NCI-H2107 (cell line): Measurements from ENCODE around the gene SLC10A7.

ENCODE experiments used
- DNase-seq: peaks from one replicate; lab custom pipeline; 2025; lab: John Stamatoyannopoulos, UW

SLC10A7 gene, protein sequence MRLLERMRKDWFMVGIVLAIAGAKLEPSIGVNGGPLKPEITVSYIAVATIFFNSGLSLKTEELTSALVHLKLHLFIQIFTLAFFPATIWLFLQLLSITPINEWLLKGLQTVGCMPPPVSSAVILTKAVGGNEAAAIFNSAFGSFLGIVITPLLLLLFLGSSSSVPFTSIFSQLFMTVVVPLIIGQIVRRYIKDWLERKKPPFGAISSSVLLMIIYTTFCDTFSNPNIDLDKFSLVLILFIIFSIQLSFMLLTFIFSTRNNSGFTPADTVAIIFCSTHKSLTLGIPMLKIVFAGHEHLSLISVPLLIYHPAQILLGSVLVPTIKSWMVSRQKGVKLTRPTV

DNA sequence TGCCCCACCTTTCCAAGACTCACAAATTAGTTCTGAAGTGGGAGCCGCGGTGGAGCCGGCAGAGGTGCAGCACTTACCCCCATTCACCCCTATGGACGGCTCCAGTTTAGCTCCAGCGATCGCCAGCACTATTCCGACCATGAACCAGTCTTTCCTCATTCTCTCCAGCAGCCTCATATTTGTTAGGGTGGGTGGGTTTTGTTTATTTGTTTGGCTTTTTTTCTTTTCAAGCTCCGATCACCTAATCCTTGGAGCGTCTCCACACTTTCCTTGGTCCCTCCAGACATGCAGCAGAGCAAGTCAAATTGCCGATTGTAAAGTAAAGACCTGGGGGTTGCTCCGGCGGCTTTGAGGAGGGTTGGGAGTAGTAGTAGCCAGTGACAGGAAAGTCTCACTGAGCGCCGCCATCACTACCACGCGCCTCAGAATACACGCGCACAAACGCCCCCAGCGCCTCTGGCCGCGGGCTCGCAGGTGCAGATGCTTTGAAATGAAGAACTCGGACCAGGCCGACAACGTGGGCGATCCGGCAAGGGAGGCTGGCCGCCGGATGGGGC is at the start of gene SLC10A7:
SLC10A7 (minus strand) TSS at position 400 of the 557 bp plus-strand sequence; CDS start at position 177, 223 bp downstream.
- peak; percentile 7 for DNase-seq

DNA sequence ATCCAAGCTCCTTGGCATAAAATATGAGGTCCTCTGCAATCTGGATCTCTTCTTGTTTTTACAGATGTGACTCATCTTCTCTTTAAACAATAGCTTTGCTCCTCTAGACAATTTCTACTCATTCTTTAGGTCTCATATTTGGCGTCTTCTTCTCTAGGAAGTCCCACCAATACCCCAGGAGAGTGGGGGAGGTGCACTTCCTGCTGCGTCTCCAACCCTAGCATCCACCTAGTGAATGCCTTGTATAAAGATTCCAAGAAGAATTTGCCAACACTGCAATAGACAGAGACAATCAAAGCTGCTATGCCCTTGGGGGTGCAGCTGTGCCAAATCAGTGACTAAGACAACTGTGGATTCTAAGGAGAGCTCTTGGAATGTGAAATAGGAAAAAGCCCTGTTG is 45.7 kb upstream of the SLC10A7 start:
- DNase-seq = no peak

GRCh38 chr4:146564492-146564891 is 42.8 kb upstream of the SLC10A7 start:
- DNase-seq = no peak

GRCh38 chr4:146550161-146550560 is 28.4 kb upstream of the SLC10A7 start:
- no peak for DNase-seq

DNA sequence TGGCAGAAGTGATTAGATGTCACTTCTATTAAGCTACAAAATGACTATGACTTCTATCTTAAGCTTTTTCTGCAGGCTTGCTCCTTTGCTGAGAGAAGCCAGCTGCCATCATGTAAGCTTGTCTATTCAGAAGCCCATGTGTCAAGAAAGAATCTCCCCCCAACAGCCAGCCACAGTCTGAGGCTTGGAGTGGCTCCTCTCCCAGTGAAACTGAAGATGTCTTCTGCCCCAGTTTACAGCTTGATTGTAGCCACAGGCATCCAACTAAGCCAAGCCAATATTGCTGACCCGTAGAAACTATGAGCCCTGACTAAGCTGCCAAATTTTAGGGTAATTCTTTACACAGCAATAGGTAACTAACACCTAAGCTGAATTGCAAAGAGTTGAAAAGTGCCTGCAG is 26.7 kb upstream of the SLC10A7 start:
- no peak for DNase-seq

DNA sequence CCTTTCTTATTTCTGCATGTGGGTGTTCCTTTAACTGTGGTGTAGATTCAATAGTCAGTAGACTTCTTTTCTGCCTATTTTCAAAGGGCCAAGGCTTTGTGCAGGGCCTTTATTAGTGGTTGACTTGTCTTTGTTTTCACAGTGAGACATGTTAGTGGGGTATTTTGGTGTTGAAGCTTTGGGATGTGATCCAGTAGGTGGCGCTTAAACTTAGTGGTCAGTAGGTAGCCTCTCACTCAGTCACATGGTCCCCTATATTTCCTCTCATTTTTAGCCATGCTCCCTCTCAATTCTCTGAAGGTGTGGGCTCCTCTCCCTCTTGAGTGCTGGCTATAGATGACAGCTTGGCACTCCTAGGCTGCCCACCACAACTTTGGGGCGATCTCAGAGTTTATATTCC is 23.4 kb upstream of the SLC10A7 start:
- no peak for DNase-seq

DNA sequence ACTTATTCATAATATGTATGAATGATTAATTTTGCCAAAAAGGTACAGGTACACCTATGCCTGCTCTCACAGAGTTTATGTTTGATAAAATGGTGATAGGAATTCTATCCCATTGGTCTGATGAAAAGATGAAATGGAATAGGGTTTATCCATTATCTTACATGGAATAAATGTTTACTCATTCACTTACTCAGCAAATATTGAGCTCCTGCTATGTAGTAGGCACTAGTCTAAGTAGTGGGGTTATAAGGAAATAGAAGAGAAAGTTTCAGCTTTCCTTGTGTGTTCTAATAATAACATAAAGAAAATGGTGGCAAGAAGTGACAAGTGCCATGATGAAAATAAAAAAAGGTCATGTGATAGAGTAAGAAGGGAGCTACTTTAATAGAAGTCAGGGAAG is 12.4 kb upstream of the SLC10A7 start:
- DNase-seq = no peak

- DNase-seq = no peak
Observed at GRCh38 chr4:146525754-146526153, 4.0 kb upstream of the SLC10A7 start.

- DNase-seq = no peak
Observed at GRCh38 chr4:146524663-146525062, 2.9 kb upstream of the SLC10A7 start.

DNA sequence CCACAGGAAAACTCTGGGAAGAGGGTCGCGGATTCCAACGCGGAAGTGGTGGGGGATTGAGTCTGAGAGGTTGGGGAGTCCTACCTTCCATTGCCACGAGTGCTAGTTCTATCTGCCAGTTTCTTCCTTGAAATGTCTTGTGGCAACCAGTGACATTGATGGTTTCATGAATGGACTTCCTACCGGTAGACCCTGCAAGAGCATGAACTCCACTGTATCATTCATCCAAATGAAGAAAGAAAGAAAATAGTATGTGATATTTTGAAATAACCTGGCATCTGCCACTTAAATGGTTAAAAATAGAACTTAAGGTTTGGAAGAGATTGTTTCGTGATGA is 1.1 kb upstream of the SLC10A7 start:
- DNase-seq = no peak

- peak; percentile 40 for DNase-seq
Observed at GRCh38 chr4:146522098-146522868, 543 bp upstream of the SLC10A7 start.

GRCh38 chr4:146520896-146521540 is 722 bp downstream of the SLC10A7 start:
- DNase-seq = no peak

DNA sequence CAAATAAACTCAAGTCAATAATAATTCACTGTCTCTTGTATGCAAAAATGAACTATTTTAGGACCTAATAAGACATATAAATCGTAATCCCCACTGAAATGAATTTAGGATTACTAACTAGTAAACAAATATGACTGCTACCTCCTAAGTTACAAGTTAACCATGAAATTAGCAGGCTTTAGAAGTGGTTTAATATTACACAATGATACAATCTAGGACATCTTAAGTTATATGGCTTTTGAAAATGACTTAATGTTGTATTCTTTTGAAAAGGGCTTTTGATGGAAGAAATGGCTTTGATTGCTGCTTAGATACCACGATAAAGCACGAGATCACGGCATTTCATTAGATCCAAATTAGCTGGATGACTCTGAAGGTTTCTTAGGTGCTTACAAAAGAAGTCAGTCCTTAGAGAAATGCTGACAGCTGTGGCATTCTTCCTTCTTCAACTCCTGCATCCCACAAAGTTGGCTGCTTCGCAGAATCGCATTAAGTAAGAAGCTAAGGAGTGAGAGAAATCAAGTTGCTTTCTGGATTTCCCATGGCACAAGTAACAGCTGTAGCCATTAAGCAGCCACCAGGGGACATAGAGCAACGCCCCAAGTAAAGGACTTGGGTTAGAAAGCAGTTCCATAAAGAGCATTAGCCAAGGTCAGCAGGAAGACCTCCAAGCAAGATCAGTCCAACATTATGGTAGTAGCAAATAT is 6.9 kb downstream of the SLC10A7 start:
- no peak for DNase-seq

GRCh38 chr4:146513548-146513947 is 8.2 kb downstream of the SLC10A7 start:
- DNase-seq = no peak

DNA sequence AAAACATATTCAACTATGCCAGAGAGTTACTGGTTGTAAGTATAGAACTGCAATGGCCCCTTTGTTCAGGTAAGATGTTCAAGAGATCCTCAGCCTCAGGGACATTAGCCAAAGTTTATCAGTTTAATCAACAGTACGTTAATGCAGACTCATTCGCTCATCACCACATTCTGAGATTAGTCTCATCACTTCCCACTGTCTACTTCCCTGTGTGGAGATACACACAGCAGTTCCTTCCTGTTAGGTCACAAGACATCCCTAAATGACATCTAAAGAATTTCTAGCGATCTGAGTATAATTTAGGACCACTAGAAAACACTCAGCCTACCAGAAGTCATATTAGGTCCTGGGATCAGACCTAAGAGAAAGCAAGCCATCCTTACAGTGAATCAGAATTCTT is 10.4 kb downstream of the SLC10A7 start:
- no peak for DNase-seq

DNA sequence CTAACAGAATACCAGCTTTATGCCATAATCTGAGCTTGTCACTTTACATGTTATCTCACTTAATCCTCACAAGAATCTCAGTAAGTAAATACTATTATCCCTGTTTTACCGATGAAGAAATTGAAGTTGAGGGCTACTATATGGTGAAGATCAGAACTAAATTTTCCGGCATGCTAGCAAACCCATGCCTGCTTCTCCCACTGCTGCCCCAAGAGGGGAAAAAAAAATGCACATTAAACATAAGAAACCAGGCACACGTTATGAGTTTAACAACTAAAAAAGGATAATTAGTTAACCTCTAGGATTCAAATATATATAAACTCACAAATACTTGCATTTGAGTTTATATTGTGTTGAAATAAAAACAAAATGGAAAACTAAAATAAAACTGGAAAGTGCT is 10.8 kb downstream of the SLC10A7 start:
- DNase-seq = no peak

GRCh38 chr4:146508229-146508939 is 13.4 kb downstream of the SLC10A7 start:
- DNase-seq = no peak

DNA sequence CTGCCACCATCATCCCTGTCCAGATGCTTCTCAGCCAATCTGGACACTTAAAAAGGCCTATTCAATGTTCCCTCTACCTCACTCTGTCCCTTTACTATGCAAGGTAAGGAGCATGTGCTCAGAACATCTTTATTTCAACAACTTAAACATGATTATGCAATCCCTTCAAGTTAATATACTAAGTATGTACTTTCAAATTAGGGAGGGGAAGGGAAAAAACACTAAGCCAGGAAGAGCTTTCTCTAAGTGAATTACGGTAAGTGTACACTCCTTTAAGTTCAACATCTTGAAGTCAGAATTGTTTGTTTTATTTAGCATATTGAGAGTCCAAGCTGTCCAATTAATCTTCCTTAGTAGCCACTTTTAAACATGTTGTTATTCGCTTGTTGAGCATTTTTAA is 14.1 kb downstream of the SLC10A7 start:
- DNase-seq = no peak

DNA sequence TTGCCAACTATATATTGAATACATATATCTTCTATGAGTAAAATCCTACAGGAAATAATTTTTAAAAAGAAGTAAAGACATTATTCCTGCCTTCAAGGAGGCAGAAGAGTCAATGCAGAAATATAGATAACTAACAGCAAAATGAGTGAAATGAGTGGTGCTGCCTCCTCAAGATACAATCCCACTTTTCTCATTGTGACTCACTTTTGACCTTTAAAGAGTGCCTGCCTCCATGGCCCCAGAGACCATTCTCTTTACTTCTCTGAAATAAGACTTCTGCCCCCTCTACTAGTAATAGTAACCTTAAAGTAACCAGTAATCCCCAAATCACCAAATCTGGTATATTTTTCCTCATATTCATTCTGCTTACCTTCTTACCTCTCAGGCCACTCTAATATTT is 15.5 kb downstream of the SLC10A7 start:
- DNase-seq = no peak

DNA sequence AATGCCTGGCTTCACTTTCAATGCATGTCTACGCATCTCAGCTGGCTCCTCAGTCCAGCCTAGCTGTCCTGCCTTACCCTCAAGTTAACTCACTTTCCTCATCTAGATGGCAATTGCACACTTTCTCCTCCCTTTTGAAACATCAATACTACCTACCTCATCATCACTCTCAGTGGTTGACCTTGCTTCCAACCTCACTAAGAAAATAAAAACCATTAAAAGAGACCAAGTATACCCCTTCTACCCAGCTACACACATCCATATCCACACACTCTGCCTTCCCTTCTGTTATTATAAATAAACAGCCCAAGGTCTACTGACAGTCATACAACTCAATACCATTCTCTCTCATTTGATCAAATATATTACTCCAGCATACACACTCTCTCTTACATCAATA is 21.5 kb downstream of the SLC10A7 start:
- no peak for DNase-seq

DNA sequence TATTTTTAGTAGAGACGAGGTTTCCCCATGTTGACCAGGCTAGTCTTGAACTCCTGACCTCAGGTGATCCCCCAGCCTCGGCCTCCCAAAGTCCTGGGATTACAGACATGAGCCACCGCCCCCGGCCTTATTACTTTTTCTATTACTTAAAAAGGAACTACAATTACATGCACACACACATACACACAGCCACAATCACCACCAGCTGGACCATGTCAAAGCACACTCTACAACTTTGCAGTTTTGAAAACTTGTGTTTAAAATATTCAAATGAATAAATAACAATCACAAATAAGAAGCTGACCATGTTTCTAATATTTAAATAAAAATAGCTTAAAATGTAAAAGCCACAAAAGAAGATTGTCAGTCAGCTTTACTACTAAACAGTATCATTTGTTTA is 23.4 kb downstream of the SLC10A7 start:
- DNase-seq = no peak

GRCh38 chr4:146495269-146495668 is 26.5 kb downstream of the SLC10A7 start:
- DNase-seq = no peak
